NT2/D1 (cell line): ENCODE measurements around the gene NDUFAF8.

Source experiments
- DNase-seq: peaks from one replicate; pipeline ENCODE4 v3.0.0-alpha.2; 2011; ENCODE audit warnings: low read depth, low spot score
- H3K27me3 ChIP-seq: 2 replicates; pipeline ENCODE4 v1.6.0; 2011; ENCODE audit warnings: mild to moderate bottlenecking; ENCODE audit not compliant: insufficient read length, insufficient read depth
- H3K36me3 ChIP-seq: 2 replicates; pipeline ENCODE4 v1.6.1; 2011; ENCODE audit warnings: mild to moderate bottlenecking, low read length, mixed read lengths; ENCODE audit not compliant: insufficient read depth, insufficient read length
- H3K4me1 ChIP-seq: 2 replicates; pipeline ENCODE4 v1.5.1; 2011; ENCODE audit not compliant: insufficient read depth, insufficient read length
- H3K4me3 ChIP-seq: 2 replicates; pipeline ENCODE4 v1.5.1; 2011; ENCODE audit warnings: low read depth; ENCODE audit not compliant: insufficient read length
- H3K9ac ChIP-seq: 2 replicates; pipeline ENCODE4 v1.6.0; 2011; ENCODE audit warnings: low read depth; ENCODE audit not compliant: insufficient read length
- H3K9me3 ChIP-seq: 2 replicates; pipeline ENCODE4 v1.5.1; 2011; ENCODE audit warnings: mild to moderate bottlenecking, low read length; ENCODE audit not compliant: insufficient read depth
- SUZ12 ChIP-seq: IDR thresholded peaks from 2 replicates; pipeline ENCODE4 v1.6.1; 2011; ENCODE audit not compliant: insufficient read length, insufficient read depth; ENCODE audit errors: extremely low read depth
- YY1 ChIP-seq: IDR thresholded peaks from 2 replicates; pipeline ENCODE4 v1.6.1; 2011; ENCODE audit not compliant: insufficient read length, insufficient read depth
- ZNF274 ChIP-seq: IDR thresholded peaks from 2 replicates; pipeline ENCODE4 v1.6.1; 2011; ENCODE audit warnings: mild to moderate bottlenecking, low read depth, low read length

The NDUFAF8 gene

DNA sequence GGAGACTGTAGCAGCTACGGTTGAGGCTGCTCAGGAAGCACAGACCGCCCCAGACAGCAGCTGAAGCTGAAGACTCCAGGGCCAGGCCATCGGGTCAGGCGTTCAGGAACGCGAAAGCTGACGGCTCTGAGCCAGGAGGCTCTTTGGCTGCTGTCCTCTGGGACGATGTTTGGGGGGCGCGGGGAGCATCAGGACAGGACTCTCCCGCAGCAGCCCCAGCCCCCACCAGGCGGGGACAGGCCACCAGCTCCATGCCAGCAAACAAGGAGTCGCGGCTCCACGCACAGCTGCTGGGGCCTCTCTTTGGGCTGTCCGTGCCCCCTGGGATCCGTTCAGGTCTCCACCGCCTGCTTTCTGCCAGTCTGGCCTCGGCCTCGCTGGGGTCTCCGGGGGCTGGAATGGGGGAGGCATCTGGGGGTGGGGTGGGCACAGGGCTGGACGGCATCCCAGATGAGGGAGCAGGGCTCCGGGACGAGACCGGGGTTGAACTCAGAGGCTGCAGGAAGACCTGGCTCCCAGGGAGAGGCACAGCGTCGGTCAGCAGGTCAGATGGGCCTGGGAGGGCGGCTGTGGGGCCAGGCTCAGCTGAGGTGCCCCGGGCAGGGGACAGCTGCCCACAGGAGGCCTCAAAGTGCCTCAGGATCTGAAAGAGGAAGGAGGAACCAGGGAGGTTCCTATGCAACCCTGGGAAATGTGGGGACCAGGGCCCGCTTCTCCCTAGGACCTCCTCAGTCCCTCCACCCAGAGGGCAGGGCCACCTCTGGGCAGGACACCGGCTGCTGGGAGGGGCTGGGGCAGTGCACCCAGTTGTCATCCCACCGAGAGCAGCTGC, 10.1 kb upstream of the NDUFAF8 start:
- Histone ChIP-seq H3K4me3 (no peak overlapping the region), H3K36me3 (peaks cover 54% of the 10 kb centered on the region), H3K9me3 (peaks cover 7% of the 10 kb centered on the region), H3K27me3 (no peaks in the 10 kb centered on the region), H3K4me1 (no peaks in the 10 kb centered on the region), H3K9ac (no peak overlapping the region)
- DNase-seq = no peak
- TF ChIP-seq SUZ12 = no peak
- no peak for TF ChIP-seq ZNF274
- no peak for TF ChIP-seq YY1

DNA sequence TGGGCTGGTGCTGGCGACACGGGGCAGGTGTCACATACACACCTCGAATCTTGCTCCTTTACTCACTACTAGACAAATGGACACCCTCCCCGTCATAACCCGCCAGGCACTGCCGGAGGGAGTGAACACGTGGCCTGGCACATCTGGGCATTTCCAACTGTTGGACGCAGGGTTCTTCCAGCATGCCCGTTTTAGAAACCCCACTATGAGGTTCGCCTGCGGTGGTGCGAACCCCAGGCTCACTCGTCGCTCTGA, 9.5 kb upstream of the NDUFAF8 start:
- Histone ChIP-seq H3K4me3 (no peak overlapping the region), H3K27me3 (no peaks in the 10 kb centered on the region), H3K36me3 (peaks cover 54% of the 10 kb centered on the region), H3K9ac (no peak overlapping the region), H3K9me3 (peaks cover 7% of the 10 kb centered on the region), H3K4me1 (no peaks in the 10 kb centered on the region)
- TF ChIP-seq SUZ12 (no peak), ZNF274 (no peak), YY1 (no peak)
- DNase-seq = no peak

DNA sequence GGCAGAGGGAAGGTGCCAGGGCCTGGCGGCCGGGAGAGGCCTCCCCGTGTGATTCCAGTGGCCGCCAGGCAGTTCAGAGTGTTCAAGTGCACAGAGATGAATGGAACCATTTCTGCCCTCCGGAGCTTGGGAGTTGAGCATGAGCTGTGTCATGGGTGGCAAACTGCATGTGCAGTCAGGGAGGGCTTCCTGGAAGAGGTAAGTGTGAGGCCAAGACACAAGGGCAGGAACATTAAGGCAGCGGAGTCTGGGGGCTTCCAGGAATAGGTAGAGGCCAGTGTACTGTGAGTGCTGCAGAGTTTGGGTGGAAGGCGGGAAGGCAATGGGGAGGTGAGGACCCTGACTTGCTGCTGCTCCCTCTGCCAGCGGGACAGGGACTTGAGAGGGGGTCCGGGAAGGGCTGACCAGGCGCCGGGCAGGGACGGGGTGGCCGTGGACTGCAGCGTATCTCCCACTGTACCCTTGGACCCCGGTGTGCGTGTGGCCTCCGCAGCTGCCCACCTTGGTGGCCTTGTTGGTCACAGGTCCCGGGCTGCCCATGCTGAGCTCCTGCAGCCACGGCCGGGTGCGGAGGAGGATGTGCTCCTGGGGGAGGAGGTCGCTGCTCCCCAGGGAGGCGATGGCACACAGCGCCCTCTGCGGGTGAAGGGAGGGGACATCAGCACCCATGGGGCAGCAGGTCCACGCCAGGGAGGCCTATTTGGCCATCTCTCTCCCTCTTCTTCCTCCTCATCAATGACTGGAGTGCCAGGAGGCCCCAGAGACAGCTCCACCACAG, 8.9 kb upstream of the NDUFAF8 start:
- H3K4me1 ChIP-seq = no peaks in the 10 kb centered on the region
- H3K4me3 ChIP-seq = no peak overlapping the region
- H3K36me3 ChIP-seq = peaks cover 55% of the 10 kb centered on the region
- no peaks in the 10 kb centered on the region for H3K27me3 ChIP-seq
- no peak overlapping the region for H3K9ac ChIP-seq
- H3K9me3 ChIP-seq = peaks cover 7% of the 10 kb centered on the region
- TF ChIP-seq YY1 = no peak
- no peak for TF ChIP-seq ZNF274
- no peak for TF ChIP-seq SUZ12
- no peak for DNase-seq

DNA sequence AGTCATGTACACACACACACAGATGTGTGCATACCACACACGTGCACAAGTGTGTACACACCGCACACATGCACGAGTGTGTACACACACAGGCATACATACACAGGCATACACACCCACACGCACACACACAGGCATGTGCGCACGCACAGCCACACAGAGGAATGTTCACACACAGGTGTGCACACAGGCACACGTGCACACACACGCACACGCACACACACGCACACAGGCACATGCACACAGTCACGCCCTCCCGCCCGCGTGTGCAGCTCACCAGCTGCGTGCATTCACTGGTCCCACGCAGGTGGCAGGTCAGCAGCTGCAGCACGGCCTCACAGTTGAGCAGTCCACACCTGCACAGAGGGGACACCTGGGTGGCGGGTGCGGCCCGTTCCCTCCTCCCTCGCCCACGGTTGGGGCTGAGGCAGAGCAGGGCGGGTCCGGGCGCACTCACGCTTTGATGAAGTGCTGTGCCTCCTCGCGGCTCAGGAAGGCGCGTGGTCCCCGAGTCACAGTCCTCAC, 7.9 kb upstream of the NDUFAF8 start:
- H3K9me3 ChIP-seq = peaks cover 7% of the 10 kb centered on the region
- TF ChIP-seq YY1 = no peak
- TF ChIP-seq SUZ12 = no peak
- TF ChIP-seq ZNF274 = no peak
- DNase-seq = no peak
- peaks cover 64% of the 10 kb centered on the region for H3K36me3 ChIP-seq
- no peak overlapping the region for H3K9ac ChIP-seq
- no peaks in the 10 kb centered on the region for H3K4me1 ChIP-seq
- H3K27me3 ChIP-seq = no peaks in the 10 kb centered on the region
- H3K4me3 ChIP-seq = no peak overlapping the region

DNA sequence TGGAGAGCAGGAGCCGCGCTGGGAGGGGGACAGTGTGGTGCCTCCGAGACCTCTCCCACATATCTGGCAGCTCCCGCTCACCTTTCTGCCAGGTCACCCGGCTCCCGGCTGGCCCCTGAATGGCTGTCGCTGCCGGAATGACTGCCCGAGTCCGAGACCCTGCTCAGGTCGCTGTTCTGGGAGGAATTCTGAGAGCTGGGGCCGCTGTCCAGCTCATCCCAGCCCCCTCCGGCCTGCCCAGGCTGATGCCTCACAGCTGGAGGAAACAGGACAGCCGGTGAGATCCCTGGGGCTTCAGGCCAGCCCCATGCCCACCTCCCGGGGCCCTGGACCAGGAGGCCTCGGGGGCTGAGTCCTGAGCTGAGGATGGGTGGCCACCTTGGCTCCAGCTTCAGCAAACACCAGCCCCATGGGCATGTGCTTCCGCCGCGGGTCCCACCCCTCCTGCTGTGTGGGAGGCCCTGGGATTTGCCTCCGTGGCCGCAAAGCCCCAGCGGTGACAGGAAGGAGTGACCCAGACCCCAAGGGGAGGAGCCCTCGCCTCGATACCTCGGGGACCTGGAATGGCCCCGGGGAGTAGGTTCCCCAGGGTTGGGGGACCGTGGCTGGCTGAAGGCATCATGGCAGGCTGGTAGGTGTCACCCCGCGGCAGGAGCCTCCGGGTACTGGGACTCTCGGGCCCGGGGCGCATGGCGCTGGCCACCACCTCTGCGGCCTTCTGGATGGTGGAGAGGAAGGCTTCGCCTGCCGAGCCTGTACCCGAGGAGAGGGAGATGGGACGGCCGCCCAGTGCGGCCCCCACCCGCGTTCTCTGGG, 7.1 kb upstream of the NDUFAF8 start:
- H3K9me3 ChIP-seq = peaks cover 2% of the 10 kb centered on the region; the same call in 1 of the 2 replicates
- H3K9ac ChIP-seq = no peak overlapping the region
- no peak for TF ChIP-seq ZNF274
- TF ChIP-seq SUZ12 = no peak
- no peak for TF ChIP-seq YY1
- H3K36me3 ChIP-seq = peaks cover 72% of the 10 kb centered on the region
- no peaks in the 10 kb centered on the region for H3K27me3 ChIP-seq
- no peak overlapping the region for H3K4me3 ChIP-seq
- no peaks in the 10 kb centered on the region for H3K4me1 ChIP-seq
- DNase-seq = no peak

DNA sequence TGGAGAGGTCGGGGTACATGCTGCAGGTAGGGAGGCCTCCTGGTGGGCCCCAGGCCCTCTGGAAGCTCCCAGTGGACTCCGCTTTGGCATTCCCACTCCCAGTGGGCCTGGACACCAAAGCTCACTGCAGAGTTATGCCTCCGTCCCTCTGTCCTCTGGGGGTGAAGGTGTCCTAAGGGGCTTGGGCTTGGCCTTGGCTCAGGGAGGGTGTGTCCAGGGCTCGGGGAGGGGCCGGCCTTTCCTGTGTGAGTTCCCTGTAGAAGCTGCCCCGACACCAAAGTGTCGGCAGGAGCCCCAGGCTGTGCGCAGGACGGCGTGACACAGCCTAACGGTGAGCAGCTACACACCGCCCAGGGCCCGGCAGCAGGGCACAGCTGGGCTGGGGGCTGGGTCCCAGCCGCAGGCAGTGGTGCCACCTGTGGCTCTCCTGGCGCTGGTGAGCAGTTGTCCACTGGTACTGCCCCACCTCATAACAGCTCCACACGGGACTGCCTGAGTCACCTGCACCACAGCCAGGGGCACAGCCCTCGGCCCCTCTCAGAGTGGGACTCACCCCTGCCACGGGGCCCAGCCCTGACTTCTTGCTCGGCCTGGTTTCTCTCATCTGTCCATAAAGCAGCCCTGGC, 6.4 kb upstream of the NDUFAF8 start:
- no peak overlapping the region for H3K4me3 ChIP-seq
- H3K9me3 ChIP-seq = no peaks in the 10 kb centered on the region
- peaks cover 79% of the 10 kb centered on the region for H3K36me3 ChIP-seq
- no peaks in the 10 kb centered on the region for H3K4me1 ChIP-seq
- no peak for TF ChIP-seq SUZ12
- TF ChIP-seq YY1 = no peak
- H3K27me3 ChIP-seq = no peaks in the 10 kb centered on the region
- no peak for DNase-seq
- H3K9ac ChIP-seq = no peak overlapping the region

DNA sequence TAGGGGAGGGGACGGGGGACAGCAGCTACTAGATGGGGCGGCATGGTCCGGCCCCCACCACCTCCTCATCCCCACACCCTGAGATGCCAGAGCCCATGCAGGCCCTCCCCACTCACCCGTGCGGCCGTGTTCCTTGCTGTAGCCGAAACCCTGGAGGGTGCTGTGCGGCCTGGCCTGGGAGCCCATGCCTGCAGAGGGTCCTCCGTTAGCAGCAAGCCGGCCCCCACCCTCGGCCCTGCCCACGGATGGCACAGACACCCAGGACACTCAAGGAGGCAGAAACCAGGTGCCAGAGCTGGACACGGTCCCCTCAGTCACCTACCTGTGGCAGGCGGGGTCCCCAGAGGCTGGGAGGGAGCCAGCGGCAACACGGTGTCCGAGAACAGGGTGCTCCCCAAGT, 5.8 kb upstream of the NDUFAF8 start:
- H3K36me3 ChIP-seq = peaks cover 77% of the 10 kb centered on the region

More for the DNA sequence above, 5.8 kb upstream of the NDUFAF8 start:
- DNase-seq = no peak
- TF ChIP-seq YY1 (no peak), SUZ12 (no peak), ZNF274 (no peak)
- no peak overlapping the region for H3K4me3 ChIP-seq
- H3K27me3 ChIP-seq = no peaks in the 10 kb centered on the region
- H3K4me1 ChIP-seq = no peaks in the 10 kb centered on the region
- peak overlapping the region; percentile 16 for H3K9ac ChIP-seq
- no peaks in the 10 kb centered on the region for H3K9me3 ChIP-seq
